ENCODE results near the gene ABCA4.

The ABCA4 gene

GRCh38 chr1:94029130-94029993, 91.6 kb downstream of the ABCA4 start:
- no peak for DNase-seq (ENCODE audit: insufficient read length, low spot score)
- TF ChIP-seq, protein P1, sequence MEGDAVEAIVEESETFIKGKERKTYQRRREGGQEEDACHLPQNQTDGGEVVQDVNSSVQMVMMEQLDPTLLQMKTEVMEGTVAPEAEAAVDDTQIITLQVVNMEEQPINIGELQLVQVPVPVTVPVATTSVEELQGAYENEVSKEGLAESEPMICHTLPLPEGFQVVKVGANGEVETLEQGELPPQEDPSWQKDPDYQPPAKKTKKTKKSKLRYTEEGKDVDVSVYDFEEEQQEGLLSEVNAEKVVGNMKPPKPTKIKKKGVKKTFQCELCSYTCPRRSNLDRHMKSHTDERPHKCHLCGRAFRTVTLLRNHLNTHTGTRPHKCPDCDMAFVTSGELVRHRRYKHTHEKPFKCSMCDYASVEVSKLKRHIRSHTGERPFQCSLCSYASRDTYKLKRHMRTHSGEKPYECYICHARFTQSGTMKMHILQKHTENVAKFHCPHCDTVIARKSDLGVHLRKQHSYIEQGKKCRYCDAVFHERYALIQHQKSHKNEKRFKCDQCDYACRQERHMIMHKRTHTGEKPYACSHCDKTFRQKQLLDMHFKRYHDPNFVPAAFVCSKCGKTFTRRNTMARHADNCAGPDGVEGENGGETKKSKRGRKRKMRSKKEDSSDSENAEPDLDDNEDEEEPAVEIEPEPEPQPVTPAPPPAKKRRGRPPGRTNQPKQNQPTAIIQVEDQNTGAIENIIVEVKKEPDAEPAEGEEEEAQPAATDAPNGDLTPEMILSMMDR (IDR thresholded peaks at IDR 0.05; ENCODE audit: insufficient read depth, missing control alignments) = no peak
- no peak for FAIRE-seq

DNA sequence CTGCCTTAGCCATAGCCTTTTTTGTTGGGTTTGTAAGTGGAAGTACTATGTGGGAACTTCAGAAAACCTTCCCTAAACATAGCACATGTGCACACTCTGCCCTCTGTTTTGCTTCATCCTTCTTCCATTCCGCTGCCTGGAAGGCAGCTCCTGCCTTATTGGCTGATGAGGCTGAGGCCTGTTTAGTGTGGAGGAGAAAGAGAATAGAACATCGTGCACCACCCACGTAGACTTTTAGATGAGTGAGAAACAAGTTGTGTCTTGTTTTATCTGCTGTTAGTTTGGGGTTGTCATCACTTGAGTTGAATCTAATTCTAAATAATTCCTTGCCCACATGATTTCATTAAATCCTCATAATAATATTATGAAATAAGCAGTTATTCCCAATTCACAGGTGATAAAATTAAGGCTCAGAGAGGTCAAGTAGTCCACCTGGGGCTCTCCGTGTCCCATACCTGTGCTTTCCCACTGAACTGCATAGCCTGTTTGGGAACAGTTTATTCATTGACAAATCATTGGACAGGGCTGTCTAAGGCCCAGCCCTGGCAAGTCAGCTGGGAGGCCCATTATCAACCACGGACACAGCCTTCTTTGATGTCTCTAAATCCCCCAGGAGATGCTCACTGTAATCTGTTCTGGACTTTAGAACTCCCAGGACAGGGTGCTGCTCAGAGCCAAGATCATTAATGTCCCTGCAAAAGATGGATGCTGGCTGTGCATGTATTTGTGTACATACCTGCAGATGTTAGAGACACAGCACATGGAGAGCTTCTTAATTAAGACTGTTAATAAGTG, 93.0 kb downstream of the ABCA4 start:
- FAIRE-seq (no peak), DNase-seq (ENCODE audit: insufficient read length, low spot score) (no peak)
- TF ChIP-seq, protein P1 (IDR thresholded peaks at IDR 0.05; ENCODE audit: insufficient read depth, missing control alignments) = no peak

DNA sequence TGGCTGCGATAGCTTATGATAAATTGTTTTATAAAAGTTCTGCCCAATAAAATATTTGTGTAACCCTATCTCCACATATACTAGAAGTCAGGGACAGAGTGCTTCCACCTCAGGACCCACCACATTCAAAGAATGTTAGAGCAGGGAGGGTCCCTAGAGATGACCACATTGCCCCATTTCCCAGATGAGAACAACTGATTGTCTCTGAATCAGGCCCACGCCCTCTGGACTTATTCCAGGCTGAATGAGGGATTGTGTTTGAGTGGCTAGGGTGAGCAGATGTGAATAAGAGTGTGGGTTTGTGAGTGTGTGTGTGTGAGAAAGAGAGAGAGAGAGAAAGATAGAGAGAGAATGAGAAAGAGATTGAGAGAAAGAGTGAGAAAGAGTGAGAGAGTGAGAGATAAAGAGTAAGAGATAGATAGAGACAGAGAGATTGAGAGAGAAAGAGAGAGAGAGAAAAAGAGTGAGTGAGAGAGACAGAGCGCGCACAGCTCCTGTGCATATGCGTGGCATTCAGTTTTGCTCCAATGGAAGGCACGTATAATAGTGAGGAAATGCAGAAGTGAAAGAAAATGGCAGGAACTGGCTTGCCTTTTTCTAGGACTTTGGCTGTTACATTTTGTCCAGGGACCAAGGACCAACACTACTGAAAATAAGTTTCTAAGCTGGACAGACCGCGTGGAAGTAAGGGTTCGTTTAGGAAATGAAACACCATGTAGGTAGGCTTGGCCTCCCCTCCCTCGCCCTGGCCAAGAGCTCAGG, 94.1 kb downstream of the ABCA4 start:
- no peak for DNase-seq (ENCODE audit: insufficient read length, low spot score)
- TF ChIP-seq, protein P1 (IDR thresholded peaks at IDR 0.05; ENCODE audit: insufficient read depth, missing control alignments) = no peak
- FAIRE-seq = no peak

DNA sequence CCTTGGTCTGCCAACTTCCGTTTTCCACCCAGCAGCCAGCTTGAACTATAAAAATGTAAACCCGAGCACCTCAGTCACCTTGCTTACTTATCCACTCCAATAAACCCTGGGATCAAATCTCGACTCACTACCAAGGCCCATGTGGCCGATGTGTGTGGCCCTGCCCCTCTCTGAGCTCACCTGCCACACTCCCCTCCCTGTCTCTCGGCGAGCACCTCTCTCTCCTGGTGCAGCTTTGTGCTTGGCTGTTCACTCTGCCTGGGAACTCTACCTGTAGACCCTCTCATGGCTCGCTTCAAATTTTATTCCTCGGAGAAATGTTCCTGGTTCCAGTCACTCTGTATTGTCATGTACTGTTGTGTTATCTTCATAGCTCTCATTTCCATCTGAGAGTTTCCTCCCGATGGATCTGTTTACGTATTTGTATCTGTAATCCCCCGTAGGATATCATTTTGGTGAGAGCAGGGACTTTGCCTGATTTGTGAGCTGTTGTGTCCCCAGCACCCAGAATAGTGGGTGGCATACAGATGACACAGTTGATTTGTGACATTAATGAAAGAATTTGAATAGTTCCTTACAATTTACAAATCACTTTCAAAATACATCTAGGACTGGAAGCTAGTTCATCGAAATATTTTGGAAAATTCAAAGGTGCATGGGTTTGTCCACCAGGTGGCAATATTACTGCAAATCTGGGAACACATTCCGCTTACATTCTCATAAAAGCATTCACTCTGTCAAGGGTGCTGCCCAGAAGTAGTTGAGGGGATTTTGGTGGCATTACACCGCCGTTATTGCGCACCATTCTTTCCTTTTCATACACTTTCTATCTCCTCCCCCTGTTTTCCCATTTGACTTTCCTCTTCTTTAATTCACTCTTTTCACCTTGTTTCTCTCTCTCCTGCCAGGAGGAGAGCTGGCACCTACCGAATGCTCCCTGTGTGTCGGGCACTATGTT, 95.3 kb downstream of the ABCA4 start:
- TF ChIP-seq, protein P1 (IDR thresholded peaks at IDR 0.05; ENCODE audit: insufficient read depth, missing control alignments) = peak; percentile 74
- peak; percentile 63 for DNase-seq (ENCODE audit: insufficient read length, low spot score)
- peak; percentile 58 for FAIRE-seq

DNA sequence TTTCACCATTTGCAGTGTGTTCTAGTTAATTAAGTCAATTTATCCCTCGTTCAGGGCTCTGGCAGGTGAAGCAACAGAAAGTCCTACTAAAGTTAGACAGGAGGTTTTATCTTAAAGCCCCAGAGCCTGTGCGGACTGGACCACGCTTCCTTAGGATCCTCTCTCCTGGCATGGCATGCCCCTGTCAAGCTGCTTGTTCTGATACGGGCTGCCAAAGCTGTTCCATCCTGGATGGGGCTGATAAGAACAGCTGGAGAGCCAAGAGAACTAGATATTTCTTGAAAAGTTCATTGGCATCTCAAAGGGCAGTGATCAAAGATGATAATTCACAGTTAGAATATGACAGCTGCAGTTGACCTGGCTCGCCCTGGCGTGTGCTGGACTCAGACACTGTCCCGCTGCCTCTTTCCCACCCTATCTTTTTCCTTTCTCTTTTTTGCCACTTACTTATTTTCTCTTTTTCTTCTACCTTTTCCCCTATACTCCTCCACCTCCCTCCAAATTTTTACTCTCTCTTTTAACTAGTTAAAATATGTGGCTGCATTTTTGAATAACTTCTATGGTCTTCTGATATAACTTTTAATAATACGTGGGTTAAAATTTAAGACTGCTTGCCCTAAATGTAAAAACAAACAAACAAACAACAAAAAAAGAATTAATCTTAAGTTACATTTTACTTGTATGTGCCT, 96.7 kb downstream of the ABCA4 start:
- TF ChIP-seq, protein P1 (IDR thresholded peaks at IDR 0.05; ENCODE audit: insufficient read depth, missing control alignments) = no peak
- no peak for FAIRE-seq
- no peak for DNase-seq (ENCODE audit: insufficient read length, low spot score)

All from D721Med (cell line).